ENCODE data around the gene ASMTL.
"Not testable (repeated sequence)": the region's sequence is repeated elsewhere in the genome, so short reads cannot be mapped to it uniquely, and the experiment has no call there.

ASMTL gene

DNA sequence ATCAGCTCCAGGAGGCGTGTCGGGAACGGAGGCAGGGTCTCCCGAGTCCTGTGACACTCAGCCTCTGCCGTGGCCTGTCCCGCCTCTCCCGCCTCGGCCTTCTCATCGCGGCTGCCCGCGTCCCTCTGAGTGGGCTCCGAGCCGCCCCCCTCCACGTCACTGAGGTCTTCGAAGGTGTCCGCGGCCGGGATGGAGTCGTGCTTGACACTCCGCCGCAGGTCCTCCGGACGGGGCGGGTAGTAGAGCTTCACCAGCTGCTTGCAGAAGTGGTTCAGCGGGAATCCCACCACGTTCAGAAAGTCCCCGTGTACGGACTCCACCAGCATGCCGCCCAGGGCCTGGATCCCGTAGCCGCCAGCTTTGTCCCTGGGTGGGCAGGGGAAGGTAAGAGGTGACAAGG is 25.0 kb downstream of the ASMTL start:
- Histone ChIP-seq H3K27ac (replicated peaks) (no peak overlapping the region), H3K27me3 (ENCODE audit: insufficient read depth, poor library complexity, severe bottlenecking) (no peaks in the 10 kb centered on the region), H3K4me3 (replicated peaks; ENCODE audit: insufficient read depth, low read length) (no peak overlapping the region)
- DNase-seq (ENCODE audit: low read depth in 1 of 2, low spot score in 1 of 2): no peak
- TF ChIP-seq GABPA (IDR thresholded peaks at IDR 0.05; ENCODE audit: low read depth): no peak
- TF ChIP-seq SPI1 (IDR thresholded peaks at IDR 0.05; ENCODE audit: borderline replicate concordance, low read depth): no peak
- TF ChIP-seq, protein P1, sequence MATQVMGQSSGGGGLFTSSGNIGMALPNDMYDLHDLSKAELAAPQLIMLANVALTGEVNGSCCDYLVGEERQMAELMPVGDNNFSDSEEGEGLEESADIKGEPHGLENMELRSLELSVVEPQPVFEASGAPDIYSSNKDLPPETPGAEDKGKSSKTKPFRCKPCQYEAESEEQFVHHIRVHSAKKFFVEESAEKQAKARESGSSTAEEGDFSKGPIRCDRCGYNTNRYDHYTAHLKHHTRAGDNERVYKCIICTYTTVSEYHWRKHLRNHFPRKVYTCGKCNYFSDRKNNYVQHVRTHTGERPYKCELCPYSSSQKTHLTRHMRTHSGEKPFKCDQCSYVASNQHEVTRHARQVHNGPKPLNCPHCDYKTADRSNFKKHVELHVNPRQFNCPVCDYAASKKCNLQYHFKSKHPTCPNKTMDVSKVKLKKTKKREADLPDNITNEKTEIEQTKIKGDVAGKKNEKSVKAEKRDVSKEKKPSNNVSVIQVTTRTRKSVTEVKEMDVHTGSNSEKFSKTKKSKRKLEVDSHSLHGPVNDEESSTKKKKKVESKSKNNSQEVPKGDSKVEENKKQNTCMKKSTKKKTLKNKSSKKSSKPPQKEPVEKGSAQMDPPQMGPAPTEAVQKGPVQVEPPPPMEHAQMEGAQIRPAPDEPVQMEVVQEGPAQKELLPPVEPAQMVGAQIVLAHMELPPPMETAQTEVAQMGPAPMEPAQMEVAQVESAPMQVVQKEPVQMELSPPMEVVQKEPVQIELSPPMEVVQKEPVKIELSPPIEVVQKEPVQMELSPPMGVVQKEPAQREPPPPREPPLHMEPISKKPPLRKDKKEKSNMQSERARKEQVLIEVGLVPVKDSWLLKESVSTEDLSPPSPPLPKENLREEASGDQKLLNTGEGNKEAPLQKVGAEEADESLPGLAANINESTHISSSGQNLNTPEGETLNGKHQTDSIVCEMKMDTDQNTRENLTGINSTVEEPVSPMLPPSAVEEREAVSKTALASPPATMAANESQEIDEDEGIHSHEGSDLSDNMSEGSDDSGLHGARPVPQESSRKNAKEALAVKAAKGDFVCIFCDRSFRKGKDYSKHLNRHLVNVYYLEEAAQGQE (IDR thresholded peaks at IDR 0.05; ENCODE audit: insufficient replicate concordance, low read depth): no peak
- TF ChIP-seq POLR2AphosphoS5 (IDR thresholded peaks at IDR 0.05; ENCODE audit: low read depth): no peak
- TF ChIP-seq, protein P2, sequence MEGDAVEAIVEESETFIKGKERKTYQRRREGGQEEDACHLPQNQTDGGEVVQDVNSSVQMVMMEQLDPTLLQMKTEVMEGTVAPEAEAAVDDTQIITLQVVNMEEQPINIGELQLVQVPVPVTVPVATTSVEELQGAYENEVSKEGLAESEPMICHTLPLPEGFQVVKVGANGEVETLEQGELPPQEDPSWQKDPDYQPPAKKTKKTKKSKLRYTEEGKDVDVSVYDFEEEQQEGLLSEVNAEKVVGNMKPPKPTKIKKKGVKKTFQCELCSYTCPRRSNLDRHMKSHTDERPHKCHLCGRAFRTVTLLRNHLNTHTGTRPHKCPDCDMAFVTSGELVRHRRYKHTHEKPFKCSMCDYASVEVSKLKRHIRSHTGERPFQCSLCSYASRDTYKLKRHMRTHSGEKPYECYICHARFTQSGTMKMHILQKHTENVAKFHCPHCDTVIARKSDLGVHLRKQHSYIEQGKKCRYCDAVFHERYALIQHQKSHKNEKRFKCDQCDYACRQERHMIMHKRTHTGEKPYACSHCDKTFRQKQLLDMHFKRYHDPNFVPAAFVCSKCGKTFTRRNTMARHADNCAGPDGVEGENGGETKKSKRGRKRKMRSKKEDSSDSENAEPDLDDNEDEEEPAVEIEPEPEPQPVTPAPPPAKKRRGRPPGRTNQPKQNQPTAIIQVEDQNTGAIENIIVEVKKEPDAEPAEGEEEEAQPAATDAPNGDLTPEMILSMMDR (IDR thresholded peaks at IDR 0.05; ENCODE audit: insufficient read depth, low read length): no peak

DNA sequence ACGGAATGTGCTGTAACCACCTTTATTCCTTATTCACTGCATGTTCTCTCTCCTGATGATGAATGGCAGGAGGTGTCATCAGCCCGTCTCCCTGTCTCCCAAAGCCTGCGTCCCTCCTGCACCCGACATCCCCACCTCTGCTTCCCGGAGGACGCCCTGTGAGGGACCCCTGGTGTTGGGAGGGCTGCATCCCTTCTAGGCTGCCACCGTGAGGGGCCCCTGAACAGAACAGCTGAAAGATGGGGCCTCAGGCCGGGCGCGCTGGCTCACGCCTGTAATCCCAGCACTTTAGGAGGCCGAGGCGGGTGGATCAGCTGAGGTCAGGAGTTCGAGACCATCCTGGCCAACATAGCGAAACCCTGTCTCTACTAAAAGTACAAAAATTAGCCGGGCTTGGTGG is 26.4 kb downstream of the ASMTL start:
- not testable (repeated sequence) for H3K27ac ChIP-seq (replicated peaks); H3K27me3 ChIP-seq (ENCODE audit: insufficient read depth, poor library complexity, severe bottlenecking); H3K4me3 ChIP-seq (replicated peaks; ENCODE audit: insufficient read depth, low read length); DNase-seq (ENCODE audit: low read depth in 1 of 2, low spot score in 1 of 2)

DNA sequence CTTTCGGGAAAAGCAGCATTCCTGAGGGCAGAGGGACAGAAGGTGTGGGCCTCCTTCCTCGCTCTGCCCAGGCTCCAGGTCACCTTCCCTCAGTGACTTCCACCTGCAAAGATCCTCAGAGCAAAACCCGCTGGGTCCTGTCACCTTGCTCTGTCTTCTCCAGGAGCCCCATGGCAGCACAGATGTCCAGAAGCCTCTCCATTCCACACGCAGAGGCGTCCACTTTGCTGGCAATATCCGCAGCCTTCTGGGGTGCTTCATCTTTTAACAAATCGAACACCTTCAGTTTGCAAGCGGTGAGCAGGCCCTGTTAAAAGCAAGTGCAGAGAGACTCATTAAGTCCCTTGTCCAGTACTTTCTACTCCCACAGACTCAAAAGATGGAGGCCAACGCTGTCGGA is 27.3 kb downstream of the ASMTL start:
- Histone ChIP-seq H3K27ac (replicated peaks) (no peak overlapping the region), H3K4me3 (replicated peaks; ENCODE audit: insufficient read depth, low read length) (no peak overlapping the region), H3K27me3 (ENCODE audit: insufficient read depth, poor library complexity, severe bottlenecking) (no peaks in the 10 kb centered on the region)
- no peak for TF ChIP-seq POLR2AphosphoS5 (IDR thresholded peaks at IDR 0.05; ENCODE audit: low read depth)
- DNase-seq (ENCODE audit: low read depth in 1 of 2, low spot score in 1 of 2): no peak

DNA sequence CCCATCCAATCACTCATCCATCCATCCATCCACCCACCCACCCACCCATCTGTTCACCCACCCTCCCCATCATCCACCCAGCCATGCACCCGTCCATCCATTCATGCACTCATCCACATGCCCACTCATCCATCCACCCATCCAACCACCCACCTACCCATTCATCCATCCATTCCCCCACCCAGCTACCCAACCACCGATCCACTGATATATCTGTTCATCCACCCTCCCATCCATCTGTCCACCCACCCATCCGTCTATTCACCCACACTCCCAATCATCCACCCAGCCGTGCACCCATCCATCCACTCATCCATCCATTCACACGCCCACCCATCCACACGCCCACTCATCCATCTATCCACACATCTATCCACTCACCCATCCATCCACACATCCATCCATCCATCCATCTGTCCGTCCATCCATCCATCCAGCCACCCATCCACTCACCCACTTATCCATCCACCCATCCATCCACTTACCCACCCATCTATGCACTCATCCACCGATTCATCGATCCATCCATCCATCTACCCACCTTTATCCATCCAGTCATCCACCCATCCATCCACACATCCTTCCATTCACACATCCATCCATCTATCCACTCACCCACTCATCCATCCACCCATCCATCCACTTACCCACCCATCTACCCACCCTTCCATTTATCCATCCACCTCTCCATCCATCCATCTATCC is 28.4 kb downstream of the ASMTL start:
- no peak overlapping the region for H3K27ac ChIP-seq (replicated peaks)

More for the DNA sequence above, 28.4 kb downstream of the ASMTL start:
- Histone ChIP-seq H3K4me3 (replicated peaks; ENCODE audit: insufficient read depth, low read length) (no peak overlapping the region), H3K27me3 (ENCODE audit: insufficient read depth, poor library complexity, severe bottlenecking) (no peaks in the 10 kb centered on the region)
- TF ChIP-seq GABPA (IDR thresholded peaks at IDR 0.05; ENCODE audit: low read depth) (no peak), POLR2AphosphoS5 (IDR thresholded peaks at IDR 0.05; ENCODE audit: low read depth) (no peak), SPI1 (IDR thresholded peaks at IDR 0.05; ENCODE audit: borderline replicate concordance, low read depth) (no peak)
- TF ChIP-seq, protein P2 (IDR thresholded peaks at IDR 0.05; ENCODE audit: insufficient read depth, low read length): no peak
- TF ChIP-seq, protein P1 (IDR thresholded peaks at IDR 0.05; ENCODE audit: insufficient replicate concordance, low read depth): no peak
- no peak for DNase-seq (ENCODE audit: low read depth in 1 of 2, low spot score in 1 of 2)

Data from HL-60 (cell line).